GM18870 (cell line): ENCODE measurements around the gene SPRYD7.
"Not testable (repeated sequence)": the region's sequence is repeated elsewhere in the genome, so short reads cannot be mapped to it uniquely, and the experiment has no call there.

Experiments
- ATAC-seq: cut with Tn5 transposase; IDR thresholded peaks from one replicate; pipeline ENCODE4 v1.9.1; 2021; ENCODE audit warnings: moderate library complexity; ENCODE audit not compliant: unreplicated experiment

Gene SPRYD7, protein sequence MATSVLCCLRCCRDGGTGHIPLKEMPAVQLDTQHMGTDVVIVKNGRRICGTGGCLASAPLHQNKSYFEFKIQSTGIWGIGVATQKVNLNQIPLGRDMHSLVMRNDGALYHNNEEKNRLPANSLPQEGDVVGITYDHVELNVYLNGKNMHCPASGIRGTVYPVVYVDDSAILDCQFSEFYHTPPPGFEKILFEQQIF

DNA sequence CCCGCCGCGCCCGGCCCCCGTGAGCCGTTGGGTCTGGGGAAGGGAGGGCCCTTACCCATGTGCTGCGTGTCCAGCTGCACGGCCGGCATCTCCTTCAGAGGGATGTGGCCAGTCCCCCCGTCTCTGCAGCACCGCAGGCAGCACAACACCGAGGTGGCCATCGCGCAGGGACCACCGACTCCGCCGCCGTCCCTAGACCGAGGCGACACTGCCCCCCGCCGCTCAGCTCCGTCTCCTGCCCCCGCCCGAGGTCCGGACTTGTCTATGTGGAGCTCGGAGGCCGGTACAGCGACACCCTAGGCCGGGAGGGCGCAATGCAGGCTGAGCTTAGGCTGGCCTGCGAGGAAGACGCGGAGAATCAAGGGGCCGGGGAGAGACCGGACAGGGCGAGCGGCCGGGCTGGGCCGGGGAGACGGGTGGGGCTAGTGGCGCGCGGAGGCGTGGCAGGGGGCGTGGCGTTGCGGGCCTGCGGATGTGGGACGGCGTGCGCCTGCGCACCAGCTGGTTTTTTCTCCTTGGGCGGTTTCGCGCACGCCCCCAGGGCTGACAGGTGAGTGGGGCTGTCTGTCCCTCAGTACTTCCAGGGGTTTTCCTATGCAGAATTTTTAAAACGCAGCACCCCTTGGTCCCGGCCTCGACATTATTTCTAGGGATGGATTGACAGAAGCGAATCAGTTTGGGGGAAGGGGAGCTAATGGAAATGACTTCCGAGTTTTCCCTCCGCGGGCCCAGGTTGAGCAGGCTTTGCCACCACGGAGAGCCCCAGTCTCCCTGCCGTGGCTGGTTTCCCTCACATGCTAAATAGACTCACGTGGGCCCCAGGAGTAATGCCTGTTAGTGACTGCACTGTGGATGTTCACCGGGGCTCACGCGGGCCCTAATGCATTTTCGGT, at the start of gene SPRYD7:
Gene SPRYD7, minus strand, starts transcription at position 266 of the 893 bp plus-strand sequence. Its CDS starts 105 bp downstream, at position 161.
- peak; percentile 85 for ATAC-seq

DNA sequence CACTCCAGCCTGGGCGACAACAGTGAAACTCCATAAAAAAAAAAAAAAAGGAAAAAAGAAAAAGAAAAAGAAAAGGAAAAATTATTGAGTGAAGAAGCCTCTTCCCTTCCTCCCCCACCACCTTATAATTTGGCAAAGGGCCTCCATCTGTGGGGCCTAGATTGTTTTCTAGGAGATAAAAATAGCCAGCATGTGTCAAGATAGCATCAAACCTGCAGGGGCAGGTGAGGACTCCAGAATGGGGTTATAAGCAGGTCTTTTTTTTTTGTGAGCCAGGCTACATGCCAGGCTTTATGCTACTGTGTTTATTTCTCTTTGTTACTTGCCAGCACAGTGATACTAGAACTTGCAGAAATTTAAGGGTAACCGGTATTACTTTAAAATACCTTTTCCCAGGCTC, 49.0 kb upstream of the SPRYD7 start:
- ATAC-seq = no peak

DNA sequence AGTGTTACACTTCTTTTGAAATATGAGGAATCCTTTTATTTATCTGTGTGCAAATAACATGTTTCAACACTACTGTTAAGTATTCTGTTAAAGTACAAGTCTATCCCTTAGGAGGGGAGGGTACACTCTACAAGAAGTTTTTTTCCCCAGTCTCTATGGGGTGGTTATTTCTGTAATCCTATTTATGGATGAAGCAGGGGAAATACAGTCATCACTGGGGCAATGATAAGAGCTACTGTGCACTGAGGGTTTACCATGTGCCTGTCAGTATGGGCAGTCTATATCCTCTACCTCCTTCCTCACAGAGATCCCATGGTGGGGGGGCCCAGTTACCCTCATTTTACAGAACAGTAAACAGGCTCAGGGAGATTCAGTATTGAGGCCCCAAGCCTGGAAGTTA, 44.1 kb upstream of the SPRYD7 start:
- no peak for ATAC-seq

DNA sequence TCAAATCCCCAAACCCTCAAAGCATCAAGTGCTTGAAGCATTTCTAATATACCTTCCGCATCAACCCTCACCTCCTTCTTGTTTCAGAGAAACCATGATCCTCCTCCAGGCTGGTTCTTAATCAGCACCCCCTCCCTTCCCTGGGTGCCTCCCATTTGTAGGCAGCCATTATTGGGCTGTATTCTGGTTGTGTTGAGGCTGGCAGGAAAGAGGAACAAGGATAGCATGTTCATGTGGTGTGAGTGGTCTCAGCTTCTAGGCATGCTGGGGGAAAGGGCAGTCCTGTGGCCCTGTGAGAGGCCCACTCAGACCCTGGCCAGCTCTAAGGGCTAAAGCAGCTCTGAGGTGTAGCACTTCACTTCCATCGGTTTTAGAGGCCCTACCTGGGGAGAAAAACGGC, 41.9 kb upstream of the SPRYD7 start:
- no peak for ATAC-seq

DNA sequence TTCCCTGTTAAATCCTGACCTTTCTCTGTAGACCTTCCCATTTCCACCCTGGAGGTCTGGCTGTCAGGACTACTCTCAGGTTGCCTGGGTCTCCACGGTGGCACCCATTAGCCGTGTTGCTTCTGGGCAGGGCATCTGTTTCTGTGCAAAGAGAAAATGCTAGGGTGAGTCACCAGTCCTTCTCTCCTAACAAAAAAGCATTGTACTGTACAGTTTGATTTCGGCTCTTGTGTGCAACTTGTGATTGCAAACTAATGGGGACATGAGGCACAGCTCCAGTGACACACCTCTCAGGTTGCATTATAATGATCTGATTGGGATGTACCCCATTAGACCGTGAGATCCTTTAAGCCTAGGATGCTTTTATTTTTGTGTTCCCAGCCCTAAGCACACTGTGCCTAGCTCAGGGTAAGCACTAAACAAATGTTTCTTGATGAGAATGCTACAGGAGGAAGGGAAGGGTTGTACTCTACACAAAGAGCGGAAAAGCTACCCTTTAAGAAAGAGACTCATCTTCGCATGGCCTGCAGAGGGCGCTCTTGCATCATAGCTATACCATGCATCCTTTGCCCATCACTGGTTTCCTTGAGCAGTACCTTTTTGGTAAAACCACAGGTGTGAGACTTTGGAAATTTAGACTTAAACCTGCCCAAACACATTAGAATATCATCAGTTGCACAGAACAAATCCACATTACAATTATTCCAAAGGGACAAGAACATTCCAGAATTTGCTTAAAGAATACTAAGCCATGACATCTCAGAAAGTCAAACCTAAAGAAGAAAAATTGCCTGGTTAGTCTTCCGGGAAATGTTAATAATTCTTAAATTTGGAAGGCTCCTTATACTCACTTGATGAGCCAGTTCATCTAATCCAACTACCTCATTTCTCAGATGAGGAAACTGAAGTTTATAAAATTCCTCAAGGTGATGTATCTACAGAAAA, 40.4 kb upstream of the SPRYD7 start:
- ATAC-seq = no peak

DNA sequence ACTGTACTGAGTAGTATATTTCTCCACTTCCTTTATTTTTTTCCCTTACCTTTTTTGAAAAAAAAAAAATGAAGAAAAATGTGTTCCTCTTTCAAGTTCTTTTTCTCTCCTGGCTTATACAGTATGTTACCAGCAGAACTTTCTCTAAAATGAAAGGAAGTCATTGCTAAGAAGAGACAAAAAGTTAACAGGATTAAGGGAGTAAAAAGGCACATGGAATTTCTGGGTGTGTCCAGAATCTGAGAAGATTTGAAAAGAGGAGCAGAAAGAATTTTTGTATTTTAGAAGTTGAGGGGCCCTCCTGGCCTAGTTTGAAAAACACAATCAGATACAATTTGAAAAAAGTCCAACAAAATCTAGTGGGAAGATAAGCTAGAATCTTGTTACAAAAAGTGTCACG, 39.7 kb upstream of the SPRYD7 start:
- ATAC-seq = no peak

DNA sequence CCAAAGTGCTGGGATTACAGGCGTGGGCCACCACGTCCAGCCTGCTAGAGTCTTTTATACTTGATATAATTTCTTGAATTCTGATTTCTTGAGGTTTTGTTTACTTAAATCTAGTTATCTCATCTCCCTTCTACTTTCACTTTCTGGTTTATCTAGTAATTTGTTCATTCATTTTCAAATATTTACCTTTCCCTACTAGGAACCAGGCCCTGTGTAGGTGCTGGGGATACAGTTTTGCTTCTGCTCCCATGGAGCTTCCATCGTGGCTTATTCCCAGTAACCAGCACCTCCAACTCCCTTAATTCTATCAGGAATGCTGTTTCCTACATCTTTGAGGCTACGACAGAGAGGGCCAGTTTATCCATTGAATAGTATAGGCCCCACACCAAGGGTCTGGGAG, 36.6 kb upstream of the SPRYD7 start:
- no peak for ATAC-seq

DNA sequence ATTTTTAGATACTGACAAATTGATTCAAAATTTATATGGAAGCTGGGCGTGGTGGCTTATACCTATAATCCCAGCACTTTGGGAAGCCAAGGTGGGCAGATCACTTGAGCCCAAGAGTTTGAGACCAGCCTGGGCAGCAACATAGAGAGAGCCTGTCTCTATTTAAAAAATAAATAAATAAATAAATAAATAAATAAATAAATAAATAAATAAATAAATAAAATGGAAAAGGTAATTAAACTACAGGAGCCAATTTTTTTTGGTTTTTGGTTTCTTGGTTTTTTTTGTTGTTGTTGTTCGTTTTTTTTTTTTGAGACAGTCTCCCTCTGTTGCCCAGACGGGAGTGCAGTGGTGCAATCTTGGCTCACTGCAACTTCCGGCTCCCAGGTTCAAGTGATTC, 31.3 kb upstream of the SPRYD7 start:
- no peak for ATAC-seq

DNA sequence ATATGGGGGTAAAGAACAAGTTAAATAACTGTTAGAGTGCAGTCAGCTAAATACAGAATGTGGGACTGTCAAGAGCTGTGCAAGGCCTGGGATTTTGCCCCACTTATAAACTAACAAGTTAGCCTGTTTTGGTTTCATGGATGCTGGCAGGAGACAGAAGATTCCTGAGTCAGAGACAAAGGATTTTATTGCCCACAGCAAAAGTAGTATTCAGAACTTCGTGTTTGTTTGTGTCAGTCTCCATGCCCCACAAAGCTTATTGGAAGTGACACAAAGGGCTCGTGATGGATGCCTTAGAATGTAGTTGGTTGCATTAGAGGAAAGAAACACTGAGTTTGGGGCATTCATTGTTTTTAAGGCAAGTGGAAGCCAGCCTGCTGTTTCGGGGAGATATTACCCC, 22.2 kb upstream of the SPRYD7 start:
- no peak for ATAC-seq

DNA sequence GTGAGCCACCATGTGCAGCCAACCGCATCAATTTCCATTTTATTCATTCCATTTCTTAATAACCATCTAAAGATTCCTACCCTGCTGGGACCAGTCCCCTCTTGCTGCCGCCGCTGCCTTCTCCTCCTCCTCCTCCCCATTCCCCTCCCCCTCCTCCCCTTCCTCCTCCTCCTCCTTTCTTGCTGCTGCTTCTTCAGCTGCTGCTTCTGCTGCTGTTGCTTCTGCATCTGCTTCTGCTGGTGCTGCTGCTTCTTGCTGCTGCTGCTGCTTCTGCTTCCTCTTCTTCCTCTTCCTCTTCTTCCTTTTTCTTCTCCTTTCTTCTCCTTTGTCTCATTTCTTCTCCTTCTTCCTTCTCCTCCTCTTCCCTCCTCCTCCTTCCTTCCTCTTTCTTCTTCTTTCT, 20.0 kb upstream of the SPRYD7 start:
- ATAC-seq = no peak

DNA sequence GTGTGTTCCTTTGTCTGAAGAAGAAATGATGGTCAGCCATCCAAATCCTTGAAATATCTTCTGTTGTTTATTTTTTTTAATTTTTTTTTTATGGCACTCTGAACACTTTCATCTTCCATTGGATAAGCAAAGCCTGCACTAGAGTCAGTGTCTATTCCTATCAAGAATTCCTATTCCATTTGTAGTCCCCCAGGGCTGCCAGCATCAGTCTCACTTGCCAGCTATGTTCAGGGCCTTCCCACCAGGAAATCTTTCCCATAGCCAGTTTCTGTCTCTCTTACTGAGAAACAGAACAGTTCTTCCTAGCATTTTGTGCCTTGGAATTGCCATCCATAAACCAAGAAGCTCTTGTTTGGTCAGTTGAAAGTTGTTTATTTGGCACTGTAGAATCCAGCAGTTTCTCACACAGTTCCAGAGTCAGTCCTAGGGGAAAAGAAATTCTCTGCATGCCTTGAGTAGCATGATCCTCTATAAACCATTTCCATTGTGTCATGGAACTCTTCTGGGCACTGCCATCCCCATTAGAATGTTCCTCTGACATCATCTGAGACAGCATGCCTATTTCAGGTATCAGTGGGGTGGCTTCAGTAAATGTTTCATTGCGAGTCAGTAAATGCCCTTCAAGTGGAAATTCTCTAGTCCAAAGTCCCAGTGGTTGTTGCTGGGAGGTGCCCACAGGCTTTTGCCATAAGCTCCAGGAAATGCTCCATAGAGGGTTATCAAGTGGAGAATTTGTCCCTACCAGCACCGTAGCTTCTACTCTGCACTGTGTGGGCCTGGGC, 18.7 kb upstream of the SPRYD7 start:
- ATAC-seq = no peak

DNA sequence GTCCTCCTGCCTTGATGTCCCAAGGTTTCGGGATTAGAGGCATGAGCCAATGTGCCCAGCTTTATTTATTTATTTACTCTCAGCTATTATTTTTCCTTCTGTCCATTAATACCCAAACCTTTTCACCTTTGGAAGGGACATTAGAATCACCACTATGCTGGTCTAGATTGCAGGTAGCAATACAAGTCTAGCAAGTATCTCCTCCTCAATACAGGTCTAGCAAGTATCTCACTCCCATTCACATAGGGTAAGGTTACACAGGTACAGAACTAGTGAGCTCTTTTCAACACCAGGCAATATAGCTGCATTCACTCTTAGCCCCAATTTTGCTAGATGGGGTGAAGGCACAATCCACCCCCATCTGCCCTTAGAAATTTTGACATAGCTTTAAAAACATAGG, 17.4 kb upstream of the SPRYD7 start:
- ATAC-seq = no peak

DNA sequence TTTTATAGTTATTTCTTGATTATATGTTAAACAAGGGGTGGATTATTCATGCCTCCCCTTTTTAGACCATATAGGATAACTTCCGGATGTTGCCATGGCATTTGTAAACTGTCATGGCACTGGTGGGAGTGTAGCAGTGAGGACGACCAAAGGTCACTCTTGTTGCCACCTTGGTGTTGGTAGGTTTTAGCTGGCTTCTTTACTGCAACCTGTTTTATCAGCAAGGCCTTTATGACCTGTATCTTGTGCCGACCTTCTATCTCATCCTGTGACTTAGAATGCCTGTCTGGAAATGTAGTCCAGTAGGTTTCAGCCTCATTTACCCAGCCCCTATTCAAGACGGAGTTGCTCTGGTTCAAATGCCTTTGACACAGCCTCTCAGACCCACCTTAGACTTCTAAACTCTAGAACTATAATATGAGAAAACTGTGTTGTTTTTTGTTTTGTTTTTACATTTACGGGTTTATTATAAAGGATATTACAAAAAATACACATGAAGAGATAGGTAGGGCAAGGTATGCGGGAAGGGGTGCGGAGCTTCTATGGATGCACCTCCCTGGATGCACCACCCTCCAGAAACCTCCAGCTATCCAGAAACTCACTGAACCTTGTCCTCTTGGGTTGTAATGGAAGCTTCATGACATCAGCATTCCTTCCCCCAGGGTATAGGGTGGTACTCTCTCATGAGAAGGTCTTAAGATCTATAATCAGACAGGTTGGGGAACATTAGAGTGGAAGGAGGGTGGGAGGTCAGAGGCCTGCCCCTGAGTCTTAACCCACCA, 15.8 kb upstream of the SPRYD7 start:
- no peak for ATAC-seq

DNA sequence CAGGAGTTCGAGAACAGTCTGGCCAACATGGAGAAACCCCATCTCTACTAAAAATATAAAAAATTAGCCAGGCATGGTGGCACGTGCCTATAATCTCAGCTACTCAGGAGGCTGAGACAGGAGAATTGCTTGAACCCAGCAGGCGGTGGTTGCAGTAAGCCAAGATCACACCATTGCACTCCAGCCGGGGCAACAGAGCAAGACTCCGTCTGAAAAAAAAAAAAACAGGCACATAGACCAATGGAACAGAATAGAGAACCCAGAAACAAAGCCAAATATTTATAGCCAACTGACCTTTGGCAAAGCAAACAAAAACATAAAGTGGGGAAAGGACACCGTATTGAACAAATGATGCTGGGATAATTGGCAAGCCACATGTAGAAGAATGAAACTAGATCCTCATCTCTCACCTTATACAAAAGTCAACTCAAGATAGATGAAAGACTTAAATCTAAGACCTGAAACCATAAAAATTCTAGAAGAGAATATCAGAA, 12.7 kb upstream of the SPRYD7 start:
- ATAC-seq = not testable (repeated sequence)

DNA sequence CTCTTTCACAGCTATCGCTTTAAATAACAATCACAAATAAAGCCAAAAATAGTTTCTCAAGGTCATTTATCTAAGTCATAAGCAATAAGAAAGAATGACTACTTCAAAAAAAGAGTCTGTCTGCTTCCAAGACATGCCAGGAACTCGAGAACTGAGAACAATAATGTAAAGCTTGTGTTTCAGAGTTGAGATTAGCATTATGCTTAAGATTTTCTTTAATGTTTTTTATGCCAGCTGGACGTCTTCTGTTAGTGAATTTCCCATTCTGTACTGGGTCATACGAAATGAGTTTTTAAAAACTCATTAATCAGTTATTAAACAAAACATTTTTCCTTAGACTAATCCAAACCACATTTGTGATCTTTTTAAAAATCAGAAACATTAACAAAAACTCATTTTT, 3.2 kb upstream of the SPRYD7 start:
- no peak for ATAC-seq

DNA sequence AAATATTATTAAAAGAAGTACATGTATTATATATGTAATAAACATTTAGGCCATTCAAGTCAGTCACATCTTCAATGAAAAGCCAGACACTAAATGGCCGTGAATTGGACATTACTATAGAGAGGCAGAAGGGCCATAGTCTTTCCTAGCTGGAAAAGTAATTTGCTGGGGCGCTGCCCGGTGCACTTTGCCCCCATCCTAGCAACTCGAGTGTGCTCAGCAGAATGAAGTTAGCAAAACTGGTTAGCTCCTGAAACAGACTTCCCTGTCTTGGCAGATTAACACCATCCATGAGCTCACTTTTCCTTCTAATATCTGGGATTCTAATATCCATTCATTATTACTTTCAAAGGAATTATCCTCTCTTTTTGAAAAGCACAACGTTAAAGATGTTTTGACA, 2.8 kb upstream of the SPRYD7 start:
- ATAC-seq = no peak

DNA sequence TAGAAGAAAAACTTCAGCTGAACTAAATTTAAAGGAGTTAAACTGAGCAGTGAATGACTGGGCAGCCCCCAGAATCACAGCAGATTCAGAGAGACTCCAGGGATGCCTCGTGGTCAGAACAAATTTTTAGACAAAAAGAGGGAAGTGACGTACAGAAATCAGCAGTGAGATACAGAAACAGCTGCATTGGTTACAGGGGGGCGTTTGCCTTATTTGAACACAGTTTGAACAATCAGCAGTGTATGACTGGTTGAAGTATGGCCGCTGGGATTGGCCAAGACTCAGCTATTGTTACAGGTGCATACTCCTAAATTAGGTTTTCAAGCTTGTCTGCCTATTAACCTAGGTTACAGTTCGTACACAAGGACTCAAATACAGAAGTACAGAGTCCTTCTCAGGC, 2.2 kb upstream of the SPRYD7 start:
- no peak for ATAC-seq

DNA sequence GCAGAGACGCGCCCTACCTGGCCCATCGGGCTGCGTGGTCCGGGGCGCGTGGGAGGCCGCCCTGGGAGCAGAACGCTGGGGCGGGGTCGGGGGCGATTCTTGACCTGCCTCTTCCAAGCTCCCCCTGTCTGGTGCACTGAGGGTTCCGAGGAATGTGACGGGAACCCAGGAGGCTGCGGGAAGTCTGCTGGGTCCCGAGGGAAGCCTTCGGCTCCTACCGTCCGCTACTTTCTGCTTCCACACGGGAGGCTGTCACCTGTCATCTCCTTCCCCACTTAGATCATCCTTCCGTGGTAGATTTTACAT, 781 bp upstream of the SPRYD7 start:
- no peak for ATAC-seq

DNA sequence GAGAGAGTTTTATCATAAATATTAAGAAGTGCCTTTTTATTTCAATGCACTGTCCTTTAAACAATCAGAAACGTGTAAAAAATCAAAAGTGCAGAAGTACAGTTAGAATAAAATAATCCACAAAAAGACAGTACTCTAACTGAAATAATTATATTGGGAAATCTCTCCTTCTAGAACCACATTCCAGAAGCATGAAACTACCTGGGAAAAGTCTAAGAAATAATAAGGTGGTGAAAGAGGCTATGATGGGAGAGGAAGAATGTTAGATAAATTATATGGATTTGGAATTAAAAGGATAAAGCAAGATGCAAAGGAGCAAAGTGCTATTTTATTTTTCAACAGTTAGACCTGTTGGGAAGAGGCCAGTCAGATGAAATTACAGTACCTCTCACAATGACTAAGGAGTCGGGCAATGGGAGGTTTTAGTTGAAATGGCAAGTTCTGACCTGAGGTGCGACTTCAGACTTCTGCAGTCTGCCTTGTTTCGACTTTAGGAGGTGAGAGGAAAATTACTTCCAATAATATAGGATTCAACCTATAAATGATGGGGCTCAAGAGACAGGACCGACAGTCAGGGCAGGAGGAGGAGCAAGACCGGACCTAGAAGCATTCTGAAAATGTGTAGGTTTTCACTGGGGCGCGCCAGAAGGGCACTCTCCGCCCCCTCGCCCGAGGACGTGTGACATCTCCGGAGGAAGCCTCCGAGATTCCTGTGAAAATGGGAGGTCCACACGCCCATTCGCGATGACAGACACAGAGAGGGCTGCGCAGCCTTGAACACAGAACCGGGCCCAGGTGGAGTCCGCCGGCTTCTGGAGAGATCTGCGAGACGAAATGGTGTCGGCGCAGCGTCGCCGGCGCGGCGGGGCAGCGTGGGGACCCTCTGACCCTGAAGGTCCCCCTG, 717 bp downstream of the SPRYD7 start:
- peak; percentile 22 for ATAC-seq
